ENCODE data around the gene TNRC6B. TPM values are rescaled to one million over a fixed set of nuclear protein-coding genes. Genes with fewer than 3 reads are reported as not detected.

The TNRC6B gene
- total RNA-seq, 1 donor from 2014 or later, result 9.5 TPM

DNA sequence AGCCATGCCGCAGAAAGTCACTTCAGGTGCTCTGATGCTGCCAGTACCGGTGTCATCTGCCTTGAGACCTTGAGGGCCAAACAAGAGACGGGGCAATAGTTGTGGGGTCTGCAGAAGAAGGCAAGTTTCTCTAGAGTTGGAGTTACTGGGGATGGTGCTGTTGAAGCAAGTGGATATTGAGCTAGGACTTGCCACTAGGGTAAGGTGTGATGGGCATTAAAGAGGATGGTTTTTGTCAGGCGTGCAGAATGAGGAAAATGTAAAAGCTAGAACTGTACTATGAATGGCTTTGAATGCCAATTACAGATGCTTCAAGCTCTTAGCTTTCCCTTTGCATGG, 61.6 kb downstream of the TNRC6B start:
- H3K4me3 ChIP-seq (ENCODE audit: low read depth, low read length), result peak overlapping the region; percentile 21
- TF ChIP-seq, protein P1, sequence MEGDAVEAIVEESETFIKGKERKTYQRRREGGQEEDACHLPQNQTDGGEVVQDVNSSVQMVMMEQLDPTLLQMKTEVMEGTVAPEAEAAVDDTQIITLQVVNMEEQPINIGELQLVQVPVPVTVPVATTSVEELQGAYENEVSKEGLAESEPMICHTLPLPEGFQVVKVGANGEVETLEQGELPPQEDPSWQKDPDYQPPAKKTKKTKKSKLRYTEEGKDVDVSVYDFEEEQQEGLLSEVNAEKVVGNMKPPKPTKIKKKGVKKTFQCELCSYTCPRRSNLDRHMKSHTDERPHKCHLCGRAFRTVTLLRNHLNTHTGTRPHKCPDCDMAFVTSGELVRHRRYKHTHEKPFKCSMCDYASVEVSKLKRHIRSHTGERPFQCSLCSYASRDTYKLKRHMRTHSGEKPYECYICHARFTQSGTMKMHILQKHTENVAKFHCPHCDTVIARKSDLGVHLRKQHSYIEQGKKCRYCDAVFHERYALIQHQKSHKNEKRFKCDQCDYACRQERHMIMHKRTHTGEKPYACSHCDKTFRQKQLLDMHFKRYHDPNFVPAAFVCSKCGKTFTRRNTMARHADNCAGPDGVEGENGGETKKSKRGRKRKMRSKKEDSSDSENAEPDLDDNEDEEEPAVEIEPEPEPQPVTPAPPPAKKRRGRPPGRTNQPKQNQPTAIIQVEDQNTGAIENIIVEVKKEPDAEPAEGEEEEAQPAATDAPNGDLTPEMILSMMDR (conservative IDR thresholded peaks at IDR 0.05; ENCODE audit: low read depth, low read length), result no peak
- no peak for DNase-seq (ENCODE audit: low read depth)

DNA sequence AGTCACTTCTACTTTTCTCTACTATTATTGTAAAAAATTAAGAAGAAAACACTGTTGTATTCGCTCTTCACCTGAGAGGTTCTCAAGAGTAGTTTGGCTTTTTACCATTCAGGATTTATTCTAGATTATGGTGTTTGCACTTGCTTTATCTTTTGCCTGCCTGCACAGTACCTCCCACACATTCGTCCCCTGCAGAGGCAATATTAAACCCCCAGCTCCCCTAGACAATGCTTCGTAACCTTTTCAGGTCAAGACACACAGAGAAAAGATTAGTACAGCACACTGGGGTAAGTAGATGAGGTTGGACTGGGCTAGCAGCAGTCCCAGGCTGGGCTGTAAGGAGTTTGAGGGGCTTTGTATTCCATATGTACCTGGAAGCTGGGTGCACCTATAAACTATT, 62.4 kb downstream of the TNRC6B start:
- no peak overlapping the region for H3K4me3 ChIP-seq (ENCODE audit: low read depth, low read length)
- no peak for DNase-seq (ENCODE audit: low read depth)
- TF ChIP-seq, protein P1 (conservative IDR thresholded peaks at IDR 0.05; ENCODE audit: low read depth, low read length), result no peak

DNA sequence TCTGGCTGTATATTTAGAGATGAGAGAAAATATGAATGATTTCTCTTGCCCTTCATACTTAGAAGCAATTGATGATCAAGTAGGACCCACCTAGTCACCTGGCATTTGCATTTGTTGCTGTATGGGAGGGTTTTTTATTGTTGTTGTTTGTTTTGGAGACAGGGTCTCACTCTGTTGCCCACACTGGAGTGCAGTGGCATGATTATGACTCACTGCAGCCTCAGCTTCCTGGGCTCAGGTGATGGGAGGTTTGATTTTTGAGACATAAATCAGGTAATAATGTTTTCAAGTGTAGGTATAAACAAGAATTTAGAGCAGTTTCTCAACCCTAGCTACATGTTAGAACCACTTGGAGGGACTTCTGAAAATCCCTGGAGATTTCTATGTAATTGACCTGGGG, 63.0 kb downstream of the TNRC6B start:
- no peak overlapping the region for H3K4me3 ChIP-seq (ENCODE audit: low read depth, low read length)
- TF ChIP-seq, protein P1 (conservative IDR thresholded peaks at IDR 0.05; ENCODE audit: low read depth, low read length), result no peak
- no peak for DNase-seq (ENCODE audit: low read depth)

DNA sequence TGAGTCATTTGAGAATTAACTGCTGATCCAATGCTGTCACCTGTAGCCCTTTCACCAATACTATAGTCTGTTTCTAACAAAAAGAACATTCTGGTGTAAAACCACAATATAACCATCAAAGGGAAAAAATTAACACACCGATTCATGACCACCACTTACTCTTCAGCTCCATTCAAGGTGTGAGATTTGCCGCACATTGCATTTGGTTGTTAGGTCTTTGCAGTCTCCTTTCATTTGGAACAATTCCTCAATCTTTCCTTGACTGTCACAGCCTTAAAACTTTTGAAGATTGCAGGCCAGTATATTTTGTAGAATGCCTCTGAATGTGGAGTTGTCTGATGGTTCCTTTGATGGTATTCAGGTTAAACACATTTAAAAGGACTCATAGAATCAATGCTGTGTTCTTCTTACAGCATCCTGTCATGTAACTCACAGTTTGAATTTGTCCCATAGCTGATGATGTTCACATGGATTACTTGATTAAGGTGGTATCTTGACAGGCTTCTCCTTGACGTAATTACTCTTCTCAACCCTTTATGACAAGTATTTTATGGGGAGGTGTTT, 63.6 kb downstream of the TNRC6B start:
- DNase-seq (ENCODE audit: low read depth), result no peak
- TF ChIP-seq, protein P1 (conservative IDR thresholded peaks at IDR 0.05; ENCODE audit: low read depth, low read length), result no peak
- H3K4me3 ChIP-seq (ENCODE audit: low read depth, low read length), result no peak overlapping the region

DNA sequence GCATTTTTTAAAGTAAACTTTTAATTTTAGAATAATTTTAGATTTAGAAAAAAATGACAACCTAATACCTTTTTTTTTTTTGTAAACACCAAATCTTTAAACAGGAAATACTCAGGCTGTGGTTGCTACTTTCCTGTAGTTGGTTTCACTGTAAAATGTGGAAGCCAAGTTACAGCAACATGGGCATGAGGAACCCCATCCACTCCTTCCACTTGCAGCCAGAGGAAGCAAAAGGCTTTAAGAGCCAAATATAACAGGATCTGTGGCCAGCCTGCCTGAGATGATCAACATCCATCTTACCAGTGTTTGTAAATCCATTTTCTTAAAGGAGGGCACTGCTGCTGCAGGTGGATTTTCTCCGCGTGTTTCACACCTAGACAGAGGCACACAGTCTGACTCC, 66.2 kb downstream of the TNRC6B start:
- TF ChIP-seq, protein P1 (conservative IDR thresholded peaks at IDR 0.05; ENCODE audit: low read depth, low read length), result no peak
- DNase-seq (ENCODE audit: low read depth), result no peak
- H3K4me3 ChIP-seq (ENCODE audit: low read depth, low read length), result no peak overlapping the region

DNA sequence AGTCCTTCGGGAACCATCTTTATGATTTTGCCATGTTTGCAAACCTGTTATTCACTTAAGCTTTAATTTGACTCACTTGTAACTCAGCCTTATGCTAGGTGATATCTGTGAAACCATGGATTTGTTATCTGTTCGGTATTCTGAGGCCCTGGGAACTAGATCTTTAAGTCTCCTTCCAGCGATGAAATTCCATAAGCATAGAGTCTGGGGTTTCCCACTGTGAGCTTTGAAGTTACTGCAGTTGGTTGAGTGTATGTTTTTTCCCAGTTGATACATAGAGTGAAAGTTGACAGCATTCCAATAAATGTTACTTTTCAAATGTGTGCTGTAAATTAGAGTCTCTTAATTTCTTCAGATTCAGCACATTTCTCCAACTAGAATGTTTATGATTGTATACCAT, 66.9 kb downstream of the TNRC6B start:
- TF ChIP-seq, protein P1 (conservative IDR thresholded peaks at IDR 0.05; ENCODE audit: low read depth, low read length), result no peak
- DNase-seq (ENCODE audit: low read depth), result no peak
- H3K4me3 ChIP-seq (ENCODE audit: low read depth, low read length), result no peak overlapping the region

DNA sequence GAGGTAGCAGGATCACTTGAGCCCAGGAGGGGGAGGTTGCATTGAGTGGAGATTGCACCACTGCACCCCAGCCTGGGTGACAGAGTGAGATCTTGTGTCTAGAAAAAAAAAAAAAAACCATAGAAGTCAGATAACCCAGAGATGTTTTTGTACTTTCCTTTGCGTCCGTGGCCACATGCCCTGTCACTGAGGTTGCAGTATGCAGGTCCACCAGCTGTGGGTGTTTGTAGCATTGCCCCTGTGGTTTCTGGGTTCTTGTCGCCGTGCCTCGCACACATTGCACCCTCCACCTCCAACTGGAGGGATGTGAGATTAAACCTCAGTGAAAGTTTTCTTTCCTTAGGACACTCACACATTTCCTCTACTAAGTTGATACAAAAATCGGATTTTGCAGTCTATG, 70.3 kb downstream of the TNRC6B start:
- TF ChIP-seq, protein P1 (conservative IDR thresholded peaks at IDR 0.05; ENCODE audit: low read depth, low read length), result no peak
- DNase-seq (ENCODE audit: low read depth), result no peak
- H3K4me3 ChIP-seq (ENCODE audit: low read depth, low read length), result no peak overlapping the region
